ENCODE measurements around the gene ACER3. TPM values are rescaled to one million over a fixed set of nuclear protein-coding genes. Genes with fewer than 3 reads are reported as not detected.
A peak's percentile ranks its signal among the peaks of the same experiment; 100 is the strongest.
"Not testable (repeated sequence)": the region's sequence is repeated elsewhere in the genome, so short reads cannot be mapped to it uniquely, and the experiment has no call there.

ACER3 gene
- polyA plus RNA-seq, 5 donors = 10.7 to 34.6 (median 20.5) TPM

DNA sequence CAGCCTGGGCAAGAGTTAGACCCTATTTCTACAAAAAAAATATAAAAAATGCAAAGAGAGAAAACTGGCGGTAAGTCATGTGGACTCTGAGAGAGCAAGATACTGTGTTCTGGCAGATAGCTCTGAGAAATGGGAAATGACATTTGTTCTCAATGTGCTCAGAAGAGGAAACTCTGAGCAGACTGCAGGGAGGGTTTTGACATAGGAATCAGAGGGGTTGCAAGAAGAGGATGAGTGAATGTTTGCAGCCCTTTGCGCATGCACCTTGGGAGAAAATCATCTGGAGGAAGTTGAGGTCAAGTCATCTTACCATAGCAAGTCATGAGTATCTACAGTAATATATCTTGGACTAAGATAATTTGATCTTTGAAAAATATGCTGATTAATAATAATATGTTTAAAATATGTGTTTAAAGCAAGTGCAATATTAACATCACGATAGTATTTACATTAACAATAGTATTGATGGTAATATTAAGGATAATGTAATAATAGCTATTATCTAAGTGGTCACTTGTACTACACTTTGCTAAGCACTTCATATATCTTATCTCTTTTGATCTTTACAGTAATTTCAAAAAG lies 2.6 kb downstream of the ACER3 start:
- DNase-seq = no peak

DNA sequence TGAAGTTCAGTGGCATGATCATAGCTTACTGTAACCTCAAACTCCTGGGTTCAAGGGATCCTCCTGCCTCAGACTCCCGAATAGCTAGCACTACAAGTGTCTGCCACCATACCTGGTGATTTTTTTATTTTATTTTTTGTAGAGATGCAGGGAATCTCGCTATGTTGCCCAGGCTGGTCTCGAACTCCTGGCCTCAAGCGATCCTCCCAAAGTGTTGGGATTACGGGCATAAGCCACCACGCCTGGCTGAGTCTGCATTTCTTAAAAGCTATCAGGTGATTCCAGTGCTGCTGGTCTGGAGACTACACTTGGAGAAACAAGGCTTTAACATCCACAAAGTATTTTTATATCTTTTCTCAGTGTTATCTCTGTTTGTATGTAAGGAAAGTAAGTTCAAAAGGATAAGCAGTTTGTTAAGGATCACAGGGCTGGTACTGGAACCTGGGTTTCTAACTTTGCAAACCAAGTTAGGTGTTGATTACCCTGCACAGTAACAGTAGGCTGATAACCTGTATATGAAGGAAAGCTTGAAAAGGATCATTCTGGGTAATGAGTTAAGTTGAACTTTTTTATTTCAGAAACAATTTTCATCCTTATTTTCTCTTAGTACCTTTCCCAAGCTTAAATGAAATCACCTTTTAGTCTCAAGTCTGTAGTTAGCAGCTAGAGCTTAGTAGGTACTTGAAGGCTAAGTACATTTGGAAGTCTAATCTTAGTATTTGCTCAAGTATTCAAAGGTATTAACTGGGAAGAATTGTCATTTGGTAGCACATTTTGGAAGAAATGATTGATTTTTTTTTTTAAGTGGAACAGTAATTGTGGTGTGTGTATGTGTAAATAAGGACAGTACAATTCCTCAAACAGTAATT lies 12.5 kb downstream of the ACER3 start:
- DNase-seq = no peak

DNA sequence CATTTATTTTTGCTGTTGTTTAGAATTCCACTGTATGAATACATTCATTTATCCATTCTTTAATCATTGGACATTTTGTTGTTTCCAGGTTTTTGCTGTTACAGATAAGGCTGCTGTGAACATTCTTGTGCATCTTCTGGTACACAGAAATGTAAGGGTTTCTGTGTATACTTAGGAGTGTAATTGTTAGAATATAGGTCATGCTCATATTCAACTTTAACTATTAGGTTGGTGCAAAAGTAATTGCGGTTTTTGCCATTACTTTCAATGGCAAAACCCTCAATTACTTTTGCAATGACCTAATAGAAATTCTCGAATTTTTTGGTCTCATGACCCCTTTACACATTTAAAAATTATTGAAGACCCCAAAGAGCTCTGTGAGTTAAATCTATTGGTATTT lies 17.3 kb downstream of the ACER3 start:
- DNase-seq = no peak

DNA sequence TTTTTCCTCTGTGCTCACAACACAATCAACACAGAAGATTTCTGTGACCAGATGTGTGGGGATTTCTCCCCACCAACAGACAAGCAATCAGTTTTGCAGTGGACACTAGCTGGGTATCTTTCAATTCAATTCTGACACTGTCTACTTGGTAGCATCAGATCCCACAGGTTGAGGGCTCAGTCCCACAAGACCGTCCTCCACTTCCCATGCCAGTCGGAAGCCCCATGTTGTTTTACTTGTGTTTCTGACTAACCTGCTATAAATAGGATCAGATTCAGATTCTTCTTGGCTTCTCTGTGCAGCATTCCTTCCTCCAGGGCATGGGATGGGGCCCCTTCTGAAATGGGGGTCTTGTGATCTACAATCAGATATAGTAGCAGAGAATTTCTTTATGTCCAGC lies 19.6 kb downstream of the ACER3 start:
- DNase-seq = no peak

DNA sequence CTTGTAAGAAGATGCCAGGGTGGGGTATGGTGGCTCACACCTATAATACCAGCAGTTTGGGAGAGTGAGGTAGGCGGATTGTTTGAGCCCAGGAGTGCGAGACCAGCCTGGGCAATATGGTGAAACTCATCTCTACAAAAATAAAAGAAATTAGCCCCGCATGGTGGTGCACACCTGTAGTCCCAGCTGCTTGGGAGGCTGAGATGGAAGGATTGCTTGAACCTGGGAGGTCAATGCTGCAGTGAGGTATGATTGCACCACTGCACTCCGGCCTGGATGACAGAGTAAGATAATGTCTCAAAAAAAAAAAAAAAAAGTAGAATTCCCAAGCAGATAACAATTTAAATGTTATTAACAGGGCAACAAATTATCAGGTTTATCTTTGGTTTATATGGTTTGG lies 20.2 kb downstream of the ACER3 start:
- no peak for DNase-seq

DNA sequence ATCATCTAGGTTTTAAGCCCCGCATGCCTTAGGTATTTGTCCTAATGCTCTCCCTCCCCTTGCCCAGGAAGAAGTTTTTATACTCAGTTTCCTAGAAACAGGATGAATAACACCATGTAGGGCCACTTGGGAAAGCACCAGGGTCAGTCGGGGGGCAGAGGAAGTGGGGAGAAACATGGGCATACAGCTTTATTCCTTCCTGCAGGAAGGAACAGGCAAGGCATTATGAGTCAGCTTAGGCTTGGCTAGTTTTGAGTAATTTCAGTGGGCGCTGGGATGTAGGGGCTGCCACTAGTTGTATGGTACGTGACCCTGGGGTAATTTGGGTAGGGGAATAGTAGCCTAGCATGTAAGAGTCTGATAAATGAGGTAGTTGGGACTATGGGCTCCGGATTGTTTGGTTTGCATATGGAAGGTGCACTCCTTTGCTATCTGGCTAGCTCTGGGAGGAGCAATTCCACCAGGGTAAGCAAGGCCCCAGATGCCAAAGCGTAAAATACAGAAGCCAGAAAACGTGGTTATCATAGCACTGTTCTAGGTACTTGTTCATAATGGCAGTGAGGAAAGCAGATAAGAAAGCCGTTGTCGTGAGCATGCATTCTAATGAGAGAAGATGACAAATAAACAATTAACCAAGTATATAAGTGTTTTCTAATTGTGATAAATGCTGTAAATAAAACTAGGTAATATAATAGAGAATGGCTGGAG lies 24.8 kb downstream of the ACER3 start:
- no peak for DNase-seq

DNA sequence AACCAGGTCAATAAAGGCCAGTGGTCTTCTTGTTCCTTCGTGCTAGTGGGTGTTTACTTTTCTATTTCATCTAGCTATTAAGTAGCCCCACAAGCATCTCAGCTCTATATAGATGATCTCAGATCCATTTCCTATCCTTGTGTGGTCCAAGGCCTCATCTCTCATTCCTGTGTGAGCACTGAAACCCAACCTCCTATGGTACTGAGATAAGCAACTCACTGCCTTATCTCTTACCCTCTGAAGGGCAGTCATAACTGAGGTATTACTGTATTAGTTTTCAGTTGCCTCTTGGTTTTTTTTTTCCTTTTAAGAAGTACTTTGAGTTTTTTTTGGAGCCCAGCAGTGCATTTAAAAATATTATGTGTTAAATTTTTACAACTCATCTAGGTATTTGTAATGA lies 28.3 kb downstream of the ACER3 start:
- DNase-seq = no peak

DNA sequence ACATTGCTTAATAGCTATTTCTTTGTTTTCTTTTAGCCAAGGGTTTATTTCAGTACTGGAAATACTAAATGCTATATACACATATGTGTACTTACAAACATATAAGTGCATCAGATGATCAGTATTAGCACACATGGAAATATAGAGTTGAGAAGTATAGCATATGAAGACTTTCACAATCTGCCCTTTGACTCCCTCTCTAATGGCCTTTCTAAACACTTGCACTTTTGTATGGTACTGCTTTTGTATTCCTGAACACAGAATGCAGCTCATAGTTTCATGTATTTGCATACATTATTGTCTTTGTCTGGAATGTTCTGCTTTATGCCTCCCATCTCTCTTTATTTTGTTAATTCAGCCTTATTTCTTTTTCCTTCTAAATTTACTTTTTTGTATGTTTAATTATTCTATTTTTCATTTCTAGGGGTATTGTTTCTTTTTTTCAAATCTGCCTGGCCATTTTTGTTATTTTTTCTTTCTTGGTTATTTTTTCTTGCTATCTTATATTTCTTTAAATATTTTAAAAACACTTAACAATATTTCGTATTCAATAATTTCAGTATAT lies 28.8 kb downstream of the ACER3 start:
- DNase-seq = no peak

DNA sequence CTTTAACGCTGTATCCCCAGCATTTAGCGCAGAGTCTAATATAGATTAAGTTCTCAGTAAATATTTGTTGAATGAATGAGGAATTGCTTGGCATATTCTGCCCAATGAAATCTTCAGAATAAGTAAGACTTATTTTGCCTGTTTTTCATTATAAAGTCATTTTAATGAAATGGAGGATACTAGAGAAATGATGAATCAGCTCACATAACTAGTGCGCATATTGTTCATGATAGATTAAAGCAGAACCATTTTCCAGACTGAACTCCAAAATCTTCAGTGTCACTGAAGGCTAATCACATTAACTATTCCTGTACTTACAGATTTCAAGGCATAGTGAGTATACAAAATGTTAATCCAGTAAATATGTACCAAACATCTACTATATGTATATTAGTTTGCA lies 29.6 kb downstream of the ACER3 start:
- no peak for DNase-seq

DNA sequence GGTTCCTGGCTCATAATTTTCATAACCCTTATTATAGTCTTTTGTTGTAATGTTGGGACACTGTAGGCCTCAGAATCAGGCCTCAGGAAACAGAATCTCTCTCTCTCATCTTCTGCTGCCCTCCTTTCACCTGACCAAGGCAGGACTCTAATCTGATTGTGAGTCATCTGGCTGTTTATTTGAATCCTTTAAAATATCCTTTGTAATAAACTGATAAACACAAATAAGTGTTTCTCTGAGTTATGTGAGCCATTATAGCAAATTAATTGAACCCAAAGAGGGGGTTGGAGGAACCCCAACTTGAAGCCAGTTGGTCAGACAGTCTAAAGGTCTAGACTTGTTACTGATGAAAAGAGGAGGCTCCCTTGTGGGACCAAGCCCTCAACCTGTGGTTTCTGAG lies 30.6 kb downstream of the ACER3 start:
- DNase-seq = no peak

DNA sequence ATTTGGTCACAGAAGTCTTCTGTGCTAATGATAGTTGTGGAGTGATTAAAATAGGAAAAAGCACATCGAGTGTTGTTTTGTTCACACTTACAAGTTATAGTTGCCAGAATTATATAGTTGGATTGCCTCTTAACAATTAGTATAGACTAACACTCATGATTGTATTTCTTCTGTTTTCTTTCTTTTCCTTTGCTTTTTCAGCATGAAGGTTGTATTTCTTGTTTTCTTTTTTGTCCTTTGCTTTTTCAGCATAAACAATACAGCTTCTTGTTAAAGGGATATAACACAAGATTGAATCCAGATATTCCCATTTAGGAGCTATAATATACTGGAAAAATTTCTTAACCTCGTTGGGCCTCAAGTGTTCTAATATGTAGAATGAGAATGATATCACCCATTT lies 31.1 kb downstream of the ACER3 start:
- no peak for DNase-seq

DNA sequence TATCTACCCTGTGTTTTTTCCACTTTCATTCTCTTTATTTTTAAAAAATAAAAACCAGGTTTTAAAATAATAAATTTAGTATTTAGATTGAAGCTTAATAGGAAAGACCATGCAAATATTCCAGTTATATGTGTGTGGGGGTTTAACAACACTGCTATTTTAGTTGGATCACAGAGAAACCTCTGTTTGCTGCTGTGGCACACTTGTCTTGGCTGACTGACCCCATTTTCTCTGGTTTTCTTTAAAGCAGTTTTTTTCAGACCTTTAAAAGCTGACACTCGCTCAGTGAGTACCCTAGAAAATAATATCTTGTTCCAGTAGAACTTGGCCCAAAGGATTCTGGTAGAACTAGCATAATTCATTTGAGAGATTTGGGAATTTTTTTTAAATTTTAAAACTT lies 31.6 kb downstream of the ACER3 start:
- DNase-seq = no peak

DNA sequence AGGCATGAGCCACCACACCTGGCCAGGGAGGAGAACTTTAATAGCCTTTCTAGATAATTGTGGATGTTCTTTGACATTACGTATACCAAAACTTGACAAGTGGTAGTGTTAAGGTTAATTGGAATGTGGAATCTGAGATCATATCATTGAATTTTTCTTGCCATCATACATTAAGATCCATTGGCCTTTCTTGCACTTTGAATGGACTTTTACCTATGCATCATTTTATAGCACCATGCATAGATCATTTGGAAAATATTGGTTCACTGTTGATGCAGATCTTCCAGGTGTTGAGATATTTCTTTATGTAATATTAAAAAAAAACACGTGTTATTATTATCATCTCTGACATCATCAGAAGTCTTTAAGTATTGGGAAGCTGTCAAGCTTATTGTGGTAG lies 36.5 kb downstream of the ACER3 start:
- DNase-seq = no peak

DNA sequence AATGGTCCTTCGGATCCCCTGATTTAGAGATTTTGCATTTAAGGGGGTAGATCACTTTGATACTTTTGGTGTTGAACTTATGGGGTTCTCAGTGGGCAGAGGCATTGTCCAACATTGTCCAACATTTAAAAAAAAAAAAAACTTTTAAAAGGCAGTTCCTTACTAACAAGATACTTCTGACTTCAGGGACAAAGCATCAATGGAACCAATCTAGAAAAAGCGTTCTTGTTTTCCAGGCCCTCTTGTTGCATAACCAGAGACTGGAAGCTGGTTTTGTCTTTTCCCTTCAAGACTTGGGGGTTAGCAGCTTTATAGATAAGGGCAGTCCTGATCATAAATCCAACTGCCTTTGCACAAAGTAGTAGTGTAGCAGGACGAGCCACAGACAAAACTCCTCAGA lies 40.4 kb downstream of the ACER3 start:
- DNase-seq = no peak

DNA sequence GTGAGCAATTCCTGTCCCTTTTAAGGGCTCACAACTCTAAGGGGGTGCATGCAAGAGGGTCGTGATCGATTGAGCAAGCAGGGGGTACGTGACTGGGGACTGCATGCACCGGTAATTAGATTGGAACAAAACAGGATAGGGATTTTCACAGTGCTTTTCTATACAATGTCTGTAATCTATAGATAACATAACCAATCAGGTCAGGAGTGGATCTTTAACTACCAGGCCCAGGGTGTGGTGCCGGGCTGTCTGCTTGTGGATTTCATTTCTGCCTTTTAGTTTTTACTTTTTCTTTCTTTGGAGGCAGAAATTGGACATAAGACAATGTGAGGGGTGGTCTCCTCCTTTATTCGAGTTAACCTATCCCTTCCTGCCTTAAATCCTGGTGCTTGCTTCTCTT lies 40.9 kb downstream of the ACER3 start:
- DNase-seq = not testable (repeated sequence)

DNA sequence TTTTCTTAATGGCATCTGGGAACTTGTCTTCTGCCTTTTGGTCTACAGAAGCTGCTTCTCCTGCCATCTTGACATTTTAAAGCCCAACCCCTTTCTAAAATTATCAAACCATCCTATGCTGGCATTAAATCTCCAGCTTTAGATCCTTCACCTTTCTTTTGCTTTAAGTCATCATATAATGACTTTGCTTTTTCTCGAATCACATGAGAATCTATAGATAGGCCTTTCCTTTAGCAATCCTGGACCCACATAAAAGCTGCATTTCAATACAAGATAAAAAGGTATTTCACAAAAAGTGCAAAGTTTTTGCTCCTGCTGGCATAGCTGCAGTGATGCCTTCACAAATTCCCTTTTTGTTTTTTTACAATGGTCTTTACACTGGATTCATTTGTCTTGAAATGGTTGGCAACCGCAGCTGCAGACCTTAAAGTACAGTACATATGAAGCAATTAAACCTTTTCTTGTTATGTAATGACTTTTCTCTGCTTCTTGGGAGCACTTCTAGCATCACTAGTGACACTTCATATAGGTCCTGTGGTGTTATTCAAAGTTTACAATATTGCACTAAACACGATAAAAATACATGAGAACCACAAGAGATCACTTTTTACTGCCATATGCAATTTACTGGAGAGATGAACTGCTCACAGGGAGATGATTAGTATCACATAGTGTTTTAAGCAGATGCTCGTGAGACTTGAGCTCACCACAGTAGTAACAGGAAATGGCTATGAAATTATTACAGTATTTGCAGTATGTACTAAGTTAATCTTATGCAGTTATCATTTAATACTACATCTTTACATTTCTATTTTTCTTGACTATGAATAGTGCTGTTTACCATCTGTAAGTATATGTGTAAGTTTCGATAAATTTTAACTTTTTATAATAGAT lies 41.6 kb downstream of the ACER3 start:
- DNase-seq = no peak

DNA sequence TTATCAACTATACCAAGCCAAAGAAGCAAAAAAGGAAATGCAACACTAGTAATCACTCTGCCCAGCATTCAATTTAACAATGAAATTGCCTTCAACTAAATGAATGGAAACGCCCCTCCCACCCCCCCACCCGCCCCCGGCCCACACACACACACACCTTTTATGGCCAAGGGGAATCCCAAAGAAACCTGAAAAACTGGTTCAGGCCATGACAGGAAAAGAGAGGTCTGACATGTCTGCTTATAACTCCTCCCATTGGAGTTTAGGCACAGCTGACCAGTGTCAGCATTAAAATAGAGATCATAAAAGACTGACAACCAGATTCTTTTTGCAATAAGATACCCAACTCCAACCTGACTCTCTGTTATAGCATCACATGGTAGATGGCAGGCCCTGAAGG lies 42.6 kb downstream of the ACER3 start:
- no peak for DNase-seq

DNA sequence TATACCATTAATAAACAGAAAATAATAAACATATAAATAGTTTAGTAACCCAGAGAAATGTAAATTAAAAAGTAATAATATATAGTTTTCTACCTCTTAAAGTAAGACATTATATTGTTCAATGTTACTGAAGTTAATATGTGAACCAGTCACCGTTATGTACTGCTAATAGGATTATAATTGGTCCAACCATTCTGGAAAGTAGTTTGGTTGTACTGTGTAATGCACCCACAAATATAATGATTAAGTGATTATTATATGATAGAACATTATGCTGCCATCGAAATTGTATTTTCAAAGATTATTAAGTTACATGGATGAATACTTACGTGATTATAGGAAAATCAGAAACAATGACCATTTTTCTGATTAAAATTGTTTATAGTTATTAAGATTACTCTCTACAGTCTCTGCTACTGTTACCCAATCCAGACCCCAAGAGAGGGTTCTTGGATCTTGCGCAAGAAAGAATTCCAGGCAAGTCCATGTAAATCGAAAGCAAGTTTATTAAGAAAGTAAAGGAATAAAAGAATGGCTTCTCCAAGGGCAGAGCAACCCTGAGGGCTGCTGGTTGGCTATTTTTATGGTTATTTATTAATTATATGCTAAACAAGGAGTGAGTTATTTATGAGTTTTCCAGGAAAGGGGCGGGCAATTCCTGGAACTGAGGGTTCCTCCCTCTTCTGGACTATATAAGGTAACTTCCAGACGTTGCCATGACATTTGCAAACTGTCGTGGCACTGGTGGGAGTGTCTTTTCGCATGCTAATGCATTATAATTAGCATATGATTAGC lies 50.1 kb downstream of the ACER3 start:
- peak; percentile 47 to 49 for DNase-seq

DNA sequence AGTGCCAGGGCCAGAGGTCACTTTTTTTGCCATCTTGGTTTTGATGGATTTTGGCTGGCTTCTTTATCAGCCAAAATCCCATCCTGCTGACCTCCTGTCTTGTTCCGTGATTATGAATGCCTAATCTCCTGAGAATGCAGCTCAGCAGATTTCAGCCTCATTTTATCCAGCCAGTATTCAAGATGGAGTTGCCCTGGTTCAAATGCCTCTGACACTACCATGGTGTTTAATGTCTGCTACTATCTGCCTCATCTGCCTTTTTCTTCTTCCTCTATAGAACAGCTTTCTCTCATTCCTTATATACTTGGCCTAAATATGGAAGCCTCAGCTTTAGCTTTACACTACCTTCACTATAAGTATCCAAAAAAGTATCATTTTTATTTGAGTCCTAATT lies 50.7 kb downstream of the ACER3 start:
- DNase-seq = no peak

DNA sequence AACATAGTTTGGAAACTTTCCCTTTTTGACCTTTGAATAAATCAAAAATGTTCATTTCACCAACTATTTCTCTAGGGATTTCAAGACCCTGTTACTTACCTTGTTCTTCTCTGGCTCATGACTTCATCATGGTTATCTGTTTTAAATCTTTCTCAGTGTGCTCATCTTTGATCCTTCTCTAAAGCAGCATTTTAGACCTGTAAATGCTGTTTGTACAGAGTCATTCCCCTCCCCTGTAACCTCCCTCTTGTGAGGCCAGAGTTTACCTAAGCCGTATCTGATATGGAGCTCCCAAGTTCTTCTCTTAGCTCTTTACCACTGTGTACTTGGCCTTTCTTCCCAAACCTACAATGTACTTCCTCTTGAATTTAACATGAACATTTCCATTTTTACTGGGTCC lies 56.0 kb downstream of the ACER3 start:
- no peak for DNase-seq

DNA sequence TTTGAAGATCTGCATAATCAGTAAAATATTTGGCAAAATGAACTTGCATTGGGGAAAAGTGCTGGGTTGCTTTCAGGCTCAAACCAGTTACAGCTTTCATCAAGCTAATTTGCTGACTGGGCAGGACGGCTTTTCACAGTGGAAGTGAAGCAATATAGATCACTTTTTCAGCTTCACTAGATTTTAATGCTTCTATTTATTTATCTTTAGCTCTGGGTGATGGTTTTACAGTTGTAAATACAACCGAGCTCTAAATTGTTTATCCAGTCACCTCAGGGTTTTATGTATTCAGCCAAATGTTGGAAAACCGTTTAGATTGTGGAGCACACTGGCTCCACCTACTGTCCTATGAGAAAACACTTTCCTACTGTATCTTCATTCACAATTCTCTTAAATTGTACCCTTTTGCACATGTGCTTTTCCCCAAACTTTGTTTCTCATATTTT lies 58.2 kb downstream of the ACER3 start:
- DNase-seq = peak; percentile 62 to 71
